Measurements from ENCODE around the gene SIX1. TPM values are rescaled to one million over a fixed set of nuclear protein-coding genes. Genes with fewer than 3 reads are reported as not detected.

The SIX1 gene
- total RNA-seq (2014; rRNA removed; shearing (Covaris generic)) (0.35 and 0.78 TPM in 2 replicates), polyA plus RNA-seq (2016; fragmentation: Nextera tagmentation; extraction: Ambion mirVana) (0.66 and 0.71 TPM in 2 replicates)
- long read RNA-seq, partial matches to known transcripts = 0 of 1 reads
- long read RNA-seq, other reads (novel, unspliced or antisense) = 0 of 1 reads

DNA sequence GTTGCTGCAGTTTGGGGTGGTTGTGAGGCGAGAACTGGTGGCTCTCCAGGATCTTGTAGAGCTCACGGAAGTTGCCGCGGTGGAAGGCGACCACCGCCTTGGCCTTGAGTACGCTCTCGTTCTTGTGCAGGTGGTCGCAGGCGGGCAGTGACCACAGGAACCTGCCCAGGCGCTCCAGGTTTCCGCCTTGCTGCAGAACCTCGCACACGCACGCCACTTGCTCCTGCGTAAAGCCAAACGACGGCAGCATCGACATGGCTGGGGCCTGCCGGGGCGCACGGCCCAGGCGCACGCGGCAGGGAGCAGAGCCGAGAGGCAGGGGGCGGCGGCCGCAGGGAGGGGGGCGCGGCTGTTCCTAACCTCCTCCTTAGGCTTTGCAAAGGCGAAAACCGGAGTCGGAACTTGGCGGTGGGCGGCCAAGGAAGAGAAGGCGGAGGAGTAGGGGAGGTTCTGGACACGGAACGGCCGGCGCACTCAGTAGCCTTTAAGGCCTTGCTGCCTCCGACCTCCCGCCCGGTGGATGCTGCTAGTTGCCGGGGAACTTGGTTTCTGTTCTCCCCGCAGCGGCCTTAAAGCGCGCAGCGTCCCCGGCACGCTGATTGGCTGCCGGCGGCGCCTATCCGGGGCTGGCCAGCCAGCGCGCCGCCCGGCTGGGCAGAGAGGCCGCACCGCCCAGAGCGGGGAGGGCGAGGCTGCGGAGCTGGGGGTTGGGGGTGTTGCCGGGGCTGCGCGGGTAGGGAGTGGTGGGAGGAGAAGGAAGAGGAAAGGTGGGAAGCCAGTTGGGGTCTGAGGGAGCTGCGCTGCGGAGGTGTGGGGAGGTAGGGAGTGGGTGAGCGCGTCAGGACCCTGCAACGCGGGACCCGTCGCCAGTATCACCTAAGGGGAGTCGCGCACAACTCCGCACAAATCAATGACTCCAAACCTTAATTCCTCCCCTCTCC, at the start of gene SIX1:
Gene SIX1 (minus strand): TSS at position 544 of the 941 bp plus-strand sequence. CDS start 288 bp downstream, at position 256.
- H3K36me3 ChIP-seq (ENCODE audit: insufficient read depth) = no peaks in the 10 kb centered on the region
- H3K4me3 ChIP-seq = peak within 1 kb of the TSS; percentile 64
- peaks cover 100% of the 10 kb centered on the region for H3K27me3 ChIP-seq (ENCODE audit: insufficient read depth)
- H3K4me1 Mint-ChIP-seq = peaks cover 70% of the 10 kb centered on the region
- peaks cover 3% of the 10 kb centered on the region; the same call in 1 of the 3 replicates for H3K9me3 Mint-ChIP-seq
- H2AFZ ChIP-seq = peak within 1 kb of the TSS; percentile 87
- no peak within 1 kb of the TSS for H3K27ac Mint-ChIP-seq
- TF ChIP-seq CREB1 (CRISPR knock-in tag; IDR thresholded peaks at IDR 0.05; ENCODE audit: low read depth) (no peak), ZNF114 (CRISPR knock-in tag; IDR thresholded peaks at IDR 0.05) (no peak), EZH2 (IDR thresholded peaks at IDR 0.05; ENCODE audit: low read depth, unreplicated experiment) (peak; percentile 85), JUNB (IDR thresholded peaks at IDR 0.05; ENCODE audit: unreplicated experiment) (no peak), EZH2phosphoT487 (IDR thresholded peaks at IDR 0.05; ENCODE audit: unreplicated experiment) (peak; percentile 87)
- TF ChIP-seq, protein P1, sequence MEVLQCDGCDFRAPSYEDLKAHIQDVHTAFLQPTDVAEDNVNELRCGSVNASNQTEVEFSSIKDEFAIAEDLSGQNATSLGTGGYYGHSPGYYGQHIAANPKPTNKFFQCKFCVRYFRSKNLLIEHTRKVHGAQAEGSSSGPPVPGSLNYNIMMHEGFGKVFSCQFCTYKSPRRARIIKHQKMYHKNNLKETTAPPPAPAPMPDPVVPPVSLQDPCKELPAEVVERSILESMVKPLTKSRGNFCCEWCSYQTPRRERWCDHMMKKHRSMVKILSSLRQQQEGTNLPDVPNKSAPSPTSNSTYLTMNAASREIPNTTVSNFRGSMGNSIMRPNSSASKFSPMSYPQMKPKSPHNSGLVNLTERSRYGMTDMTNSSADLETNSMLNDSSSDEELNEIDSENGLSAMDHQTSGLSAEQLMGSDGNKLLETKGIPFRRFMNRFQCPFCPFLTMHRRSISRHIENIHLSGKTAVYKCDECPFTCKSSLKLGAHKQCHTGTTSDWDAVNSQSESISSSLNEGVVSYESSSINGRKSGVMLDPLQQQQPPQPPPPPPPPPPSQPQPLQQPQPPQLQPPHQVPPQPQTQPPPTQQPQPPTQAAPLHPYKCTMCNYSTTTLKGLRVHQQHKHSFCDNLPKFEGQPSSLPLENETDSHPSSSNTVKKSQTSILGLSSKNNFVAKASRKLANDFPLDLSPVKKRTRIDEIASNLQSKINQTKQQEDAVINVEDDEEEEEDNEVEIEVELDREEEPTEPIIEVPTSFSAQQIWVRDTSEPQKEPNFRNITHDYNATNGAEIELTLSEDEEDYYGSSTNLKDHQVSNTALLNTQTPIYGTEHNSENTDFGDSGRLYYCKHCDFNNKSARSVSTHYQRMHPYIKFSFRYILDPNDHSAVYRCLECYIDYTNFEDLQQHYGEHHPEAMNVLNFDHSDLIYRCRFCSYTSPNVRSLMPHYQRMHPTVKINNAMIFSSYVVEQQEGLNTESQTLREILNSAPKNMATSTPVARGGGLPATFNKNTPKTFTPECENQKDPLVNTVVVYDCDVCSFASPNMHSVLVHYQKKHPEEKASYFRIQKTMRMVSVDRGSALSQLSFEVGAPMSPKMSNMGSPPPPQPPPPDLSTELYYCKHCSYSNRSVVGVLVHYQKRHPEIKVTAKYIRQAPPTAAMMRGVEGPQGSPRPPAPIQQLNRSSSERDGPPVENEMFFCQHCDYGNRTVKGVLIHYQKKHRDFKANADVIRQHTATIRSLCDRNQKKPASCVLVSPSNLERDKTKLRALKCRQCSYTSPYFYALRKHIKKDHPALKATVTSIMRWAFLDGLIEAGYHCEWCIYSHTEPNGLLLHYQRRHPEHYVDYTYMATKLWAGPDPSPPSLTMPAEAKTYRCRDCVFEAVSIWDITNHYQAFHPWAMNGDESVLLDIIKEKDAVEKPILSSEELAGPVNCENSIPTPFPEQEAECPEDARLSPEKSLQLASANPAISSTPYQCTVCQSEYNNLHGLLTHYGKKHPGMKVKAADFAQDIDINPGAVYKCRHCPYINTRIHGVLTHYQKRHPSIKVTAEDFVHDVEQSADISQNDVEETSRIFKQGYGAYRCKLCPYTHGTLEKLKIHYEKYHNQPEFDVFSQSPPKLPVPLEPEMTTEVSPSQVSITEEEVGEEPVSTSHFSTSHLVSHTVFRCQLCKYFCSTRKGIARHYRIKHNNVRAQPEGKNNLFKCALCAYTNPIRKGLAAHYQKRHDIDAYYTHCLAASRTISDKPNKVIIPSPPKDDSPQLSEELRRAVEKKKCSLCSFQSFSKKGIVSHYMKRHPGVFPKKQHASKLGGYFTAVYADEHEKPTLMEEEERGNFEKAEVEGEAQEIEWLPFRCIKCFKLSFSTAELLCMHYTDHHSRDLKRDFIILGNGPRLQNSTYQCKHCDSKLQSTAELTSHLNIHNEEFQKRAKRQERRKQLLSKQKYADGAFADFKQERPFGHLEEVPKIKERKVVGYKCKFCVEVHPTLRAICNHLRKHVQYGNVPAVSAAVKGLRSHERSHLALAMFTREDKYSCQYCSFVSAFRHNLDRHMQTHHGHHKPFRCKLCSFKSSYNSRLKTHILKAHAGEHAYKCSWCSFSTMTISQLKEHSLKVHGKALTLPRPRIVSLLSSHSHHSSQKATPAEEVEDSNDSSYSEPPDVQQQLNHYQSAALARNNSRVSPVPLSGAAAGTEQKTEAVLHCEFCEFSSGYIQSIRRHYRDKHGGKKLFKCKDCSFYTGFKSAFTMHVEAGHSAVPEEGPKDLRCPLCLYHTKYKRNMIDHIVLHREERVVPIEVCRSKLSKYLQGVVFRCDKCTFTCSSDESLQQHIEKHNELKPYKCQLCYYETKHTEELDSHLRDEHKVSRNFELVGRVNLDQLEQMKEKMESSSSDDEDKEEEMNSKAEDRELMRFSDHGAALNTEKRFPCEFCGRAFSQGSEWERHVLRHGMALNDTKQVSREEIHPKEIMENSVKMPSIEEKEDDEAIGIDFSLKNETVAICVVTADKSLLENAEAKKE (CRISPR knock-in tag; IDR thresholded peaks at IDR 0.05) = no peak
- peak within 1 kb of the TSS; percentile 73 for H3K4me3 Mint-ChIP-seq
- peaks cover 84% of the 10 kb centered on the region for H3K4me1 ChIP-seq (ENCODE audit: insufficient read depth)
- H4K20me1 ChIP-seq (replicated peaks; ENCODE audit: insufficient read depth) = peaks cover 19% of the 10 kb centered on the region
- peak within 1 kb of the TSS; percentile 80 for H3K4me2 ChIP-seq
- no peak within 1 kb of the TSS for H3K27ac ChIP-seq (ENCODE audit: low read depth)
- no peaks in the 10 kb centered on the region; the same call in 2 of the 3 replicates for H3K36me3 Mint-ChIP-seq (ENCODE audit: low read depth)
- peaks cover 28% of the 10 kb centered on the region for H3F3A ChIP-seq (replicated peaks; ENCODE audit: low read depth)
- DNase-seq (ENCODE audit: low spot score) (peak; percentile 97), ATAC-seq (peak; percentile 74)
- H3K27me3 Mint-ChIP-seq (ENCODE audit: insufficient read depth, low read depth, poor library complexity) = peaks cover 99% of the 10 kb centered on the region
- H3K79me2 ChIP-seq (replicated peaks; ENCODE audit: insufficient read depth) = no peaks in the 10 kb centered on the region
- no peaks in the 10 kb centered on the region for H3K9me2 ChIP-seq (ENCODE audit: insufficient read depth)
